Muscle of leg (tissue), 11 donors: ENCODE results near the gene LRP6. TPM values are rescaled to one million over a fixed set of nuclear protein-coding genes. Genes with fewer than 3 reads are reported as not detected.

Source experiments
- DNase-seq: peaks from one replicate; pipeline ENCODE4 v3.0.0; 2013
- H3K27ac ChIP-seq: one replicate; pipeline ENCODE4 v1.5.1; 2013; ENCODE audit warnings: mild to moderate bottlenecking, low read length, control low read depth
- H3K27me3 ChIP-seq: one replicate; pipeline ENCODE4 v1.6.1; 2013; ENCODE audit warnings: low read length; ENCODE audit not compliant: control insufficient read depth, insufficient read depth
- H3K36me3 ChIP-seq: one replicate; pipeline ENCODE4 v1.6.1; 2013; ENCODE audit warnings: low read length; ENCODE audit not compliant: control insufficient read depth, insufficient read depth
- H3K4me1 ChIP-seq: one replicate; pipeline ENCODE4 v1.6.1; 2013; ENCODE audit warnings: low read length; ENCODE audit not compliant: control insufficient read depth, insufficient read depth
- H3K4me3 ChIP-seq: one replicate; pipeline ENCODE4 v1.5.1; 2013; ENCODE audit warnings: low read length, control low read depth
- H3K9me3 ChIP-seq: replicated peaks from 2 replicates; pipeline ENCODE4 v1.6.1; 2013; ENCODE audit warnings: low read depth, low read length; ENCODE audit not compliant: control insufficient read depth
- WGBS: methylation state at CpG from one replicate; pipeline ENCODE4 v1.1.5; 2013; ENCODE audit warnings: missing lambda C conversion rate; ENCODE audit not compliant: insufficient coverage; 5-methylcytosine and 5-hydroxymethylcytosine counted together
- polyA plus RNA-seq, 8 donors: library from polyadenylated mRNA; unstranded; fragments of 120-200 nt; gene quantifications; one replicate each; pipeline versions ENCODE4 v1.2.1 to v1.2.3, GENCODE V29; 2013; ENCODE audit warnings: inconsistent platforms in 1 of 8, low replicate concordance in 1 of 8; ENCODE audit not compliant: insufficient read length in 8 of 8, insufficient read depth in 1 of 8
- total RNA-seq: library from RNA; stranded (reverse); fragments of 120-200 nt; gene quantifications from one replicate; pipeline ENCODE4 v1.2.4, GENCODE V29; 2013

LRP6 gene
- total and polyA plus RNA-seq, 9 donors, result 18.8 to 43.4 (median 35.7) TPM

DNA sequence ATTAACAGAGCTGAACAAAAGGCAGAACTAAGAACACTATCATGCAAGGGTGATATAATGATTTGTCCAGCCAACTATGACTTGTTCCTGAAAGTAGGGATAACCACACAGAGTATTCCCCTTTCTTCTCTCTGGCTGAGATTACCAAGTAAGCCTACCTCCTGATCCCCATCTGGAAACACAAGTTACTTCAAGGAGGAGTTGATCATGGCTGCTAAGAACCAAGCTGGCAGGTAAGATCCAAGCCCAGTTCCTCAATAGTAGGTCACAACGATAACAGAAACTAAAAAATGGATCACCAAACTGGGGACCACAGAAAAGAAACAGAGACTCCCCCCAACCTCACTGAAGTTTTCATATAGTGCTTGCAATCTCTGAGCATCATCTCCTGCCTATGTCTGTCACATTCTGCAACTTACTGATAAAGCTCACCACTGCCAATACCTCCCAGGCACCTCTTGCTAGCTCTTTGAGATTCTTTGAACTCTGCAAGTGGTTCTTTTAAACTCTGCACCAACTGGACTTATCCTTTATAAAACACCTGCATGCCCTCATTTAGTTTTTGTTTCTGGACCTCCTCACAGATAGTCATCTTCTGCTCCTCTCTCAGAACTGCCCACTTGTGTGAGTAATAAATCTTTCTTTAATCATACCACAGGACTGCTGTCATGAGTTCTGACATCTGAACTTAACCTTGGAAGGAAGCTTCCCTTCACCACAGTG, 76.6 kb downstream of the LRP6 start:
- H3K4me1 ChIP-seq, result no peaks in the 10 kb centered on the region
- WGBS, result 60% methylated on average over 1 of the region's 1 CpG
- no peaks in the 10 kb centered on the region for H3K9me3 ChIP-seq

DNA sequence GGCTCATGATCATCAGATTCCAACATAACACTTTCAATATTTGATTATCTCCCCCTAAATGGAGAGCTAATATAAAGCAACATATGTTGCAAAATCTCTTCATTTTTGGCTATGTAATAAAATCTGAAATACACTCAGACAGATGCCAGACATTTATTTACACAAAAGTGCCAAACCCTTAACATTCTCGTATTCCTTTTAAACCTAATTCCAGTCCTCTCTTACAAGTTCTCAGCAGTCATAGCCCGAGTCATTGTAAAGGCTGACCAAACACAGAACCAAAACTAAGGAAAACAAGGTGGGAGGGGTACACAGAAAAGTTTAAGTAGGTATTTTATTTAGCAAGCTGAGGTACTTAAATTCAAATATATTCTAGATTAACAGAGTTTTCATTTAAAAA, 81.4 kb downstream of the LRP6 start:
- Histone ChIP-seq H3K9me3 (no peaks in the 10 kb centered on the region), H3K36me3 (peaks cover 9% of the 10 kb centered on the region), H3K27me3 (no peaks in the 10 kb centered on the region), H3K27ac (no peak overlapping the region), H3K4me1 (no peaks in the 10 kb centered on the region), H3K4me3 (no peak overlapping the region)
- no peak for DNase-seq
- WGBS, result no CpG with 5 or more reads among the region's 2 CpGs

More for the DNA sequence above, 76.6 kb downstream of the LRP6 start:
- DNase-seq, result no peak
- Histone ChIP-seq H3K36me3 (peaks cover 5% of the 10 kb centered on the region), H3K4me3 (no peak overlapping the region), H3K27me3 (no peaks in the 10 kb centered on the region), H3K27ac (no peak overlapping the region)

DNA sequence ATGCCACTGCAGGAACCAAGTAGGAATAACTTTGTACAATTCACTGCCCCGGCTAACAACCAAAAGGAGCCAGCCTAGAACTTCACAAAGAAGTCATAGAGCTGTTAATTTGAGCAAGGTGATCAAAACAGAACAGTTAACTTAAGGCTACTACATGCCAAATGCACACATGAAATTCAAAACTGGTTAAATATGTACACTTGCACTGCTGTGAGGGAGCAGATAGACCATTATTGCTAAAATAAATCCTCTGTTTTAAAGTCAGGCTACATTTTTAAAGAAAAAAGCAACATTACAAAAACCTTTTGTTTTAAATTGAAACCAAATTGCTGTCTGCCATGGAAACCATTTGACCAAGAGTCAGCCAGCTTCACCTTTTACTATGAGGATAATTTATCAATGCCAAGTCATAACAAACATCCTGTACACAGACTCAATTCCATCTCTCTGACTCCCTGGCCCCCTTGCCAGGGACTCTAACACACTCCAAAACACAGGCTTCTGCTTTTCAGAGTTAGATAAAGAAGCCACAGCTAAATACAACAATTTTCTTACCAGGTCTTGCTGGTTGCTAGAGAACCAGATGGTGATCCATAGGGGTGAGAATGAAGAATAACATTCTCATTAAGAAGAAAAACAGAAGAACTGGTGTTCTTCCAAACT, 84.0 kb downstream of the LRP6 start:
- Histone ChIP-seq H3K36me3 (peaks cover 9% of the 10 kb centered on the region), H3K4me1 (no peaks in the 10 kb centered on the region), H3K27ac (no peak overlapping the region), H3K27me3 (no peaks in the 10 kb centered on the region), H3K4me3 (no peak overlapping the region), H3K9me3 (no peaks in the 10 kb centered on the region)
- WGBS, result no CpG with 5 or more reads among the region's 1 CpG
- peak; percentile 30 for DNase-seq

DNA sequence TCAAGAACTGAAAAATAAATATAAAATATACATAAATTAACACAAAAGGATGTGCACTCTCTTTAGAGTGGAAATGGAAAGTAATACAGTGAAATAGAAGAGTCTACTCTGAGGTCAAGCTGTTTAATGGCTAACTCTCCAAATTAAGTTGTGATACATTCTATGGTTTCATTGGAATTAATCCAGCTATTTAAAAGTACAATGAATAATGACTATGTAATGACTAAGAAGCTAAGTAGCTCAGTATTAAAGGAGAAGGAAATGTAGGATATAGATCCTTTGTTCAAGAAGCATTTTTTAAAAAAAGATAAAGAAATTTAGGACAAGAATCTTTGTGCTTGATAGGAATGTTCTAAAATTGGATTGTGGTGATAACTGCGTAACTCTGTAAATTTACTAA, 85.3 kb downstream of the LRP6 start:
- H3K27ac ChIP-seq, result no peak overlapping the region
- no peak overlapping the region for H3K4me3 ChIP-seq
- DNase-seq, result no peak
- peaks cover 9% of the 10 kb centered on the region for H3K36me3 ChIP-seq
- WGBS, result no CpG with 5 or more reads among the region's 1 CpG
- no peaks in the 10 kb centered on the region for H3K9me3 ChIP-seq
- H3K4me1 ChIP-seq, result no peaks in the 10 kb centered on the region
- no peaks in the 10 kb centered on the region for H3K27me3 ChIP-seq

DNA sequence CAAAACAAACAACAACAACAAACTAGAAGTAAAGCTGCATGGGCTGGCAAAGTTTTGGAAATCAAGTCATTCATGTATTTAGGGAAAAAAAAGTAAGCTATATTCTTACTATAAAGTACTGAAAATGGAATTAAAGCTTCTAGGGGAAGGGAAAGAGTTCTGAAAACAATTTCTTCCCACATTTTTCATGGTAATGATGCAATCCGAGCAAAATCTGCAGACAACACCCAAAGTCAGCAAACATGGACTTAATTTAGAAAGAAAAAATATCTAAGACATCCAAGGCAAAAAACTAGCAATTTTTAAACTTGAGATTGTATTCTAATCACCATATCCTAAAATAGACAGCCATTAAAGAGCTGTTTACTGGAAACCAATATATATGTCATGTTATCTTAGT, 86.3 kb downstream of the LRP6 start:
- peaks cover 5% of the 10 kb centered on the region for H3K36me3 ChIP-seq
- no peaks in the 10 kb centered on the region for H3K4me1 ChIP-seq
- no peak overlapping the region for H3K4me3 ChIP-seq
- no peak for DNase-seq
- no peaks in the 10 kb centered on the region for H3K9me3 ChIP-seq
- no peaks in the 10 kb centered on the region for H3K27me3 ChIP-seq
- no peak overlapping the region for H3K27ac ChIP-seq
- no CpG with 5 or more reads among the region's 1 CpG for WGBS

DNA sequence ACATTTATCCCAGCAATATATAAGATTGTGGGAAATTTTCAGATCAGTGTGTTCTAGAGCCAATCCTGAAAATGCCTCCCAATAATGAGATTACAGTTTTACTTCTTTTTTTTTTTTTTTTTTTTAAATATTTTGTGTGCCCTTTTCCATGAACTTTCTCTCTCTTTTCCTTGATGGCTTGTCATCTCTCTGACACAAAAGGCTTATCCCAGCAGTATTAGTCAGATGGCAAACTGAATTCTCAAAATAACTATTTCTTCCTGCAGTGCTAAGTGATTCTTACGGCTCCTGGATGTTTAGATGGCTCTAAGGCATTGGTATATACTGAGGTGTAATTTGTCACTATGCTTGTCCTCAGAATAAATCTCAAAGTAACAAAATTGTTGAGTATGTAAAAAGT, 86.7 kb downstream of the LRP6 start:
- no peaks in the 10 kb centered on the region for H3K9me3 ChIP-seq
- no peak for DNase-seq
- no peak overlapping the region for H3K4me3 ChIP-seq
- H3K27ac ChIP-seq, result no peak overlapping the region
- no CpG with 5 or more reads among the region's 1 CpG for WGBS
- no peaks in the 10 kb centered on the region for H3K27me3 ChIP-seq
- no peaks in the 10 kb centered on the region for H3K4me1 ChIP-seq
- H3K36me3 ChIP-seq, result peaks cover 5% of the 10 kb centered on the region

DNA sequence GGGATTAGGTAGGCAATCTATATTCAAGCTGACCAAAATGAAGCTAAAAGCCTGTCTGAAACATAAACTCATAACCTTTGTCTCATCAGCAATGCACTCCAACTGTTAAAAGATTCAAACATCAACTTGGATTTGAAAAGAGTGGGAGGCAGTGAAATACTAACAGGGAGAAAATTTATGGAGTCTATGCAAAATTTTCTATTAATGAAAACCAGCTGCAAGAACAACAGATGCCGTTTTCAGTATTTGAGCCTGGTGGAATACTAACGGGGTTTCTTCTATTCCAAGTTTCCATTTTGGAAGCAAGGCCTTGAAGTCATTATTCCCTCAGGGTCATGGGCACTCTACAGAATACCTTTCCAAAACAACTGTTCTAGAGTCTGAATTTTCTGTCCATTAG, 88.3 kb downstream of the LRP6 start:
- no peaks in the 10 kb centered on the region for H3K27me3 ChIP-seq
- no peaks in the 10 kb centered on the region for H3K4me1 ChIP-seq
- H3K4me3 ChIP-seq, result no peak overlapping the region
- peak; percentile 86 for DNase-seq
- WGBS, result no CpG with 5 or more reads among the region's 2 CpGs
- no peaks in the 10 kb centered on the region for H3K9me3 ChIP-seq
- no peak overlapping the region for H3K27ac ChIP-seq
- H3K36me3 ChIP-seq, result peaks cover 7% of the 10 kb centered on the region

DNA sequence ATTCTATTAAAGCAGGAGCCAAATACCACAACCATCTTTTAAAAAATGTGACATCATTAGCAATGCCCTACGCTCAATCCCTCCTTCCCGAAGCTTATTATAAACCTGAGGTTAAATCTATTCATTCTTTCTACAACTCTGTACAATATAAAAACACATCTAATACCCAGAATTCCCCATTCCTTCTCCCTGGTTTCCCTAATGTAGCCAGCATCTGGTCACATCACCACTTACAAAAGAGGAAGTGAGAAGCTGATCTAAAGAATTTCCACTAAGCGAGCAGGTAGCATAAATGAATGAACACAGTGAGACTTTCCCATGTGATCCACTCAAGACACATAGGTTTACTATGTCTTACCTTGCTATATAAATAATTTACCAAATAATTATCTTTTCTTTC, 90.4 kb downstream of the LRP6 start:
- no CpG with 5 or more reads among the region's 3 CpGs for WGBS
- Histone ChIP-seq H3K27me3 (no peaks in the 10 kb centered on the region), H3K9me3 (no peaks in the 10 kb centered on the region), H3K4me3 (no peak overlapping the region), H3K4me1 (no peaks in the 10 kb centered on the region), H3K36me3 (peaks cover 7% of the 10 kb centered on the region), H3K27ac (no peak overlapping the region)
- DNase-seq, result no peak

DNA sequence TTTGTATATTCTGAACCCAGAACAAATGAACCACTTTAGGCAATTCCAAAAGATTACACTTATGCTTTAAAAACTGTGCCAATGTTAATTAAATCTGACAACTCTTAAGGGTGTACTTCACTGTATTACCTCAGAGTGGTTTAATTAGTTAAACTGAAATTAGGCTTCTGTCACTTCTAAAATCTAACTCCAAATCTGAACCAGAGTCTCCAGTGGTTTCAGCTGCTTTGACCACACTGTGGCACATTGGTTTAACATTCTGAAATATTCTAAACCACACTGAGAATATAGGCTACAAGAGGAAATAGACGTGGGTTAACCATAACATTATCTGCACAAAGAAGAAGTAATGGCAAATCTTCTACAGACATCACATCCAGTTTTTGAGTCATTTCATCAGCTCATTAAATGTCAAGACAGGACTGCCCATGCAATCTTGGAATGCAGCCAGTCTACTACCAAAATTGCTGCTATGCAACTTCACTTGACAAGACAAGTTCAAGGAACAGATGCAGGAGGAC, 94.8 kb downstream of the LRP6 start:
- no peaks in the 10 kb centered on the region for H3K4me1 ChIP-seq
- H3K27me3 ChIP-seq, result no peaks in the 10 kb centered on the region
- no CpG with 5 or more reads among the region's 1 CpG for WGBS
- H3K36me3 ChIP-seq, result peaks cover 2% of the 10 kb centered on the region
- H3K9me3 ChIP-seq, result no peaks in the 10 kb centered on the region
- DNase-seq, result peak; percentile 19
- no peak overlapping the region for H3K4me3 ChIP-seq
- no peak overlapping the region for H3K27ac ChIP-seq

DNA sequence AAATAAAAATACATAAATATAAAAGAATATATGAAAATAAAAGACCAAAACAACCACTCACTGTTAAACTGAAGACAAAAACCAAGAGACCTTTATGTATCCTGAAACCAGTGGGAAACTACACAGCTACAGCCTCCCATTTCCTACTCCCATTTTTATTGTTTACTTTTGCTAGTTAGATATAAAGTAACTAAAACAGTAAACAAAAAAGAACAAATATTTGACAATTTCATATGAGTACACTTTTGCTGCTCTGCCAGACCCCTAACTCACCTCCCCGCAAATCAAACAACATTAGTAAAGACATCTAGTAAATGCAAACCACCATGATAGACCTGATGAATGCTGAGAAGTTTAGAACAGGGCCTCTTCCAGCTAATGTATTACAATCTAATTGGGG, 99.0 kb downstream of the LRP6 start:
- Histone ChIP-seq H3K4me3 (no peak overlapping the region), H3K36me3 (peaks cover 3% of the 10 kb centered on the region), H3K27me3 (no peaks in the 10 kb centered on the region), H3K9me3 (no peaks in the 10 kb centered on the region), H3K27ac (no peak overlapping the region), H3K4me1 (no peaks in the 10 kb centered on the region)
- no peak for DNase-seq
- WGBS, result no CpG with 5 or more reads among the region's 1 CpG
